ENCODE data around the gene TAS2R60. TPM values are rescaled to one million over a fixed set of nuclear protein-coding genes. Genes with fewer than 3 reads are reported as not detected.
"Not testable (repeated sequence)": the region's sequence is repeated elsewhere in the genome, so short reads cannot be mapped to it uniquely, and the experiment has no call there.

Gene TAS2R60
- total RNA-seq, 1 donor from 2014 or later = not detected

DNA sequence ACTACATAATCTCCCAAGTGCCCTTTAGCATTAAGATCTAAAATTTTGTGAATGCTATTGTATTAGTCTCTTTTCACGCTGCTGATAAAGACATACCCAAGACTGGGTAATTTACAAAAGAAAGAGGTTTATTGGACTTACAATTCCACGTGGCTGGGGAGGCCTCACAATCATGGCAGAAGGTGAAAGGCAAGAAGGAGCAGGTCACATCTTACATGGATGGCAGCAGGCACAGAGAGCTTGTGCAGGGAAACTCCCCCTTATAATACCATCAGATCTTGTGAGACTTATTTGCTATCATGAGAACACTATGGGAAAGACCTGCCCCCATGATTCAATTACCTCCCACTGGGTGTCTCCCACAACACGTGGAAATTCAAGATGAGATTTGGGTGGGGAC is 22.6 kb upstream of the TAS2R60 start:
- H3K36me3 ChIP-seq (ENCODE audit: control insufficient read depth in 3 of 3, insufficient read depth in 3 of 3, low read length in 3 of 3); H3K4me3 ChIP-seq (ENCODE audit: low read length in 3 of 3); H3K27ac ChIP-seq (ENCODE audit: low read depth, low read length); H3K9ac ChIP-seq (ENCODE audit: low read depth in 1 of 3, low read length in 3 of 3); H3K4me1 ChIP-seq (ENCODE audit: control insufficient read depth in 3 of 3, insufficient read depth in 3 of 3, low read length in 3 of 3); H3K27me3 ChIP-seq (ENCODE audit: control insufficient read depth in 3 of 3, insufficient read depth in 3 of 3, low read length in 3 of 3); H3K9me3 ChIP-seq (ENCODE audit: control insufficient read depth in 3 of 3, low read length in 3 of 3): not testable (repeated sequence)

DNA sequence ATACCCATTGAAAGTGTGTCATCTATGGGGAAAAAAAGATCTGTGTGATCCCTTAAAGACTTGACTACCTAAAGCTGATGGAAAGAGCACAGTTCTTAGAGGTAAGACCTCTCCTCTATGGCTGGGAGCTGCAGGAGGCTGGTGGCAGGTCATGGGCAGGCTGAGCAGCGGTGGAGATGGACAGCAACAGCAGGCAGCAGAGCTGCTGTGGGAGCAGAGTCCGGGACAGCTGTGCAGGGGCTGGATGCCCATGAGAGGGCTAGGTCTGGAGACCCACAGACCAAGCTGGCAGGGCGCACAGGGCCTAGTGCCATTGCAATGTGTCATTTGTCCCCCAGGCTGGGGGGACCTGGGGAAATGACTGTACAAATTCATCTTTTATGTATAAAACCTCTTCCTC is 21.2 kb upstream of the TAS2R60 start:
- Histone ChIP-seq H3K36me3 (ENCODE audit: control insufficient read depth in 3 of 3, insufficient read depth in 3 of 3, low read length in 3 of 3) (no peaks in the 10 kb centered on the region), H3K27ac (ENCODE audit: low read depth, low read length) (no peak overlapping the region), H3K4me1 (ENCODE audit: control insufficient read depth in 3 of 3, insufficient read depth in 3 of 3, low read length in 3 of 3) (no peaks in the 10 kb centered on the region), H3K4me3 (ENCODE audit: low read length in 3 of 3) (no peak overlapping the region), H3K27me3 (ENCODE audit: control insufficient read depth in 3 of 3, insufficient read depth in 3 of 3, low read length in 3 of 3) (no peaks in the 10 kb centered on the region), H3K9ac (ENCODE audit: low read depth in 1 of 3, low read length in 3 of 3) (no peak overlapping the region), H3K9me3 (ENCODE audit: control insufficient read depth in 3 of 3, low read length in 3 of 3) (no peaks in the 10 kb centered on the region)

DNA sequence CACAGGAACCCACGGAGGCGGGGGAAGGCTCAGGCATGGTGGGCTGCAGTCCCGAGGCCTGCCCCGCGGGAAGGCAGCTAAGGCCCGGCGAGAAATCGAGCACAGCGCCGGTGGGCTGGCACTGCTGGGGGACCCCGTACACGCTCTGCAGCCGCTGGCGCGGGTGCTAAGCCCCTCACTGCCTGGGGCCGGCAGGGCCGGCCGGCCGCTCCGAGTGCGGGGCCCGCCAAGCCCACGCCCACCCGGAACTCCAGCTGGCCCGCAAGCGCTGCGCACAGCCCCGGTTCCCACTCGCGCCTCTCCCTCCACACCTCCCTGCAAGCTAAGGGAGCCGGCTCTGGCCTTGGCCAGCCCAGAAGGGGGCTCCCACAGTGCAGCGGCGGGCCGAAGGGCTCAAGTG is 18.8 kb upstream of the TAS2R60 start:
- H3K27me3 ChIP-seq (ENCODE audit: control insufficient read depth in 3 of 3, insufficient read depth in 3 of 3, low read length in 3 of 3); H3K4me3 ChIP-seq (ENCODE audit: low read length in 3 of 3); H3K9me3 ChIP-seq (ENCODE audit: control insufficient read depth in 3 of 3, low read length in 3 of 3); H3K36me3 ChIP-seq (ENCODE audit: control insufficient read depth in 3 of 3, insufficient read depth in 3 of 3, low read length in 3 of 3); H3K27ac ChIP-seq (ENCODE audit: low read depth, low read length); H3K4me1 ChIP-seq (ENCODE audit: control insufficient read depth in 3 of 3, insufficient read depth in 3 of 3, low read length in 3 of 3); H3K9ac ChIP-seq (ENCODE audit: low read depth in 1 of 3, low read length in 3 of 3): not testable (repeated sequence)

DNA sequence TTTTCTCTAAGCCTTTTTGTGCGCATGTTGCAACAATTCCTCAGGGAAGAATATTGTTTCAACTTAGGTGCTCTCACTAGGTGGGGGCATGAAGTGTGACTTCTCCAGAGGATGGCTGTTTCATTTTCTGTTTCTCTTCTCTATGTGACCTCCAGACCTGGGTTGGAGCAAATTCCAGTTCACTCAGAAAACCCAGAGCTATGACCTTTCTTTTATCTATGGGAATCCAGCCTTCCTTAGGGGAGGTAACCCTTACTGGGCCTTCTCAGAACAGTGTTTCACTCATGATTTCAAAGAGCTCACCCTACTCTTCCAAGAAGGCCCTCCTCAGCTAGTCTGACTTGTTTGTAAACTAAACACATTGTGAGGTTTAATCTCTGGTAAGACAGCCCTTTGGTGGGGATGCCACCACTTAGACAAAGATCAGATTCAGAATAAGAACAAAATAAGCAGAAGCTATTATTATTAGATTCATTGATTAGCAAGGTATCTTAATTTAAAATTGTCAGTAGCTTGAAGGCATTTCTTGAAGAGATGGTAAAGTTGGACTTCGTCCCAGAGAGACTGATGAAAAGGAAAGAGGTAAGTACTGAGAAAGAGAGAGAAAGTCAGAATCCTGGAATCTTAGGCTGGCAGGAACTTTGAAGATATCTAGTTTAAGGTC is 16.6 kb upstream of the TAS2R60 start:
- H3K9me3 ChIP-seq (ENCODE audit: control insufficient read depth in 3 of 3, low read length in 3 of 3) = no peaks in the 10 kb centered on the region
- no peak overlapping the region for H3K9ac ChIP-seq (ENCODE audit: low read depth in 1 of 3, low read length in 3 of 3)
- H3K27me3 ChIP-seq (ENCODE audit: control insufficient read depth in 3 of 3, insufficient read depth in 3 of 3, low read length in 3 of 3) = no peaks in the 10 kb centered on the region
- H3K4me1 ChIP-seq (ENCODE audit: control insufficient read depth in 3 of 3, insufficient read depth in 3 of 3, low read length in 3 of 3) = no peaks in the 10 kb centered on the region
- H3K4me3 ChIP-seq (ENCODE audit: low read length in 3 of 3) = no peak overlapping the region
- H3K27ac ChIP-seq (ENCODE audit: low read depth, low read length) = no peak overlapping the region
- no peaks in the 10 kb centered on the region for H3K36me3 ChIP-seq (ENCODE audit: control insufficient read depth in 3 of 3, insufficient read depth in 3 of 3, low read length in 3 of 3)

DNA sequence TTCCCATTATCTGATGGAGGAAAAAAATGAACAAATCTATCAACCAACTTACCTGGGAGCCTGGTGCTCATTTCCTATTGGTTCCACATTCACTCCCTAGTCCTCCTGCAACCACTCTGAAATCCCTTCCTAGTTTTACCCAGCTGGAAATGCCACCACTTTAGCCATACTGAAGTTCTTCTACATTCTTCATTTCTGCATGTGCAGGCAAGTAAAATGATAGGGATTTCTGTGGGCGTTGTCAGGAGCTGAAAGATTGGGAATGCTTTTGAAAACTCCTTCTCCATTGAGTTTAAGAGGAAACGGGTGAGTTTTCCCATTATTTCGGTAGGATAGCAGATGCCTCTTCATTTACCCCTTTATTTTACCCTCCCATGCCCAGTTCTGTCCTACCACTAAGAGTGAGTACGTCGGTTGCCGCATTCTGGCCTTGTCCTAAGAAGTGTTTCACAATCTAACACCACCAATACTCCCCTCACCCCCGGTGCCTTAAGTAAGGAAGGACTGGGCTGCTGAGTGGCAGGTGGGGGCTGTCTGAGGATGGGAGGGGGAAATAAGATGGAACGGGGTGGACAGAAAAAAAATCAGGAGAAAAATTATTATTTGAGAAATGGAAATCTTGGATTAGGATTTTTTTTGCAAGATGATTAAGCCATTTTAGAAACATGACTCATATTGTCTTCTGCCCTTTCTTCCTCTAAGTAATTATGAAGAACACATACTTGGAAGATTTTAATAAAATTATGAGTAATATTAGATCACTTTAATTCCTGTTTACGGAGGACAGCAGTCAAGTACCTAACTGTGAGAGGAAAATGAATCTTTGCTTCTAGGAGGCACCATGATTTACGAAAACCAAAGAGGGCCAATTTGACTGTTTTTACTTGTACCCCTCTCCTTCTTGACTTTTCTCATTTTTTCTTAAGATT is 13.2 kb upstream of the TAS2R60 start:
- Histone ChIP-seq H3K9ac (ENCODE audit: low read depth in 1 of 3, low read length in 3 of 3) (no peak overlapping the region), H3K27ac (ENCODE audit: low read depth, low read length) (no peak overlapping the region), H3K27me3 (ENCODE audit: control insufficient read depth in 3 of 3, insufficient read depth in 3 of 3, low read length in 3 of 3) (no peaks in the 10 kb centered on the region), H3K36me3 (ENCODE audit: control insufficient read depth in 3 of 3, insufficient read depth in 3 of 3, low read length in 3 of 3) (no peaks in the 10 kb centered on the region), H3K4me3 (ENCODE audit: low read length in 3 of 3) (no peak overlapping the region), H3K4me1 (ENCODE audit: control insufficient read depth in 3 of 3, insufficient read depth in 3 of 3, low read length in 3 of 3) (no peaks in the 10 kb centered on the region), H3K9me3 (ENCODE audit: control insufficient read depth in 3 of 3, low read length in 3 of 3) (no peaks in the 10 kb centered on the region)

DNA sequence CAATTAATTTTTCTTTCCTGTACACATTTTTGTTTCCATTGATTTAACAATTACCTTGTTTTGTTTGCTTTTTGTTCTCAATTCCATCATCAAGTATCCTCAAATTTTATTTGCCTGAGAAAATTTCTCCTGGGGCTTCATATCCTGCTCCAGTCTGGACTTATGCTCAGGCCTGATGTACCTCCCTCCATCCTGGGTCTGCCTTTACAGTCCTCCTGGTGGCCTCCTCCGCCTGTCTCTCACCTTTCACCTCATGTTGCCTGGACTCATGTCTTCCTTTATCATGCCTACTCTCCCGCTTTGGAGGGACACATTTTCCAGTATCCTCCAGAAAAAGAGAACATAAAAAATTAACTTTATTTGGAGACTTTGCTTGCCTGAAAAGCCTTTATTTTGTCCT is 12.1 kb upstream of the TAS2R60 start:
- Histone ChIP-seq H3K9ac (ENCODE audit: low read depth in 1 of 3, low read length in 3 of 3) (no peak overlapping the region), H3K27ac (ENCODE audit: low read depth, low read length) (no peak overlapping the region), H3K4me1 (ENCODE audit: control insufficient read depth in 3 of 3, insufficient read depth in 3 of 3, low read length in 3 of 3) (no peaks in the 10 kb centered on the region), H3K36me3 (ENCODE audit: control insufficient read depth in 3 of 3, insufficient read depth in 3 of 3, low read length in 3 of 3) (no peaks in the 10 kb centered on the region), H3K4me3 (ENCODE audit: low read length in 3 of 3) (no peak overlapping the region), H3K9me3 (ENCODE audit: control insufficient read depth in 3 of 3, low read length in 3 of 3) (no peaks in the 10 kb centered on the region), H3K27me3 (ENCODE audit: control insufficient read depth in 3 of 3, insufficient read depth in 3 of 3, low read length in 3 of 3) (no peaks in the 10 kb centered on the region)

DNA sequence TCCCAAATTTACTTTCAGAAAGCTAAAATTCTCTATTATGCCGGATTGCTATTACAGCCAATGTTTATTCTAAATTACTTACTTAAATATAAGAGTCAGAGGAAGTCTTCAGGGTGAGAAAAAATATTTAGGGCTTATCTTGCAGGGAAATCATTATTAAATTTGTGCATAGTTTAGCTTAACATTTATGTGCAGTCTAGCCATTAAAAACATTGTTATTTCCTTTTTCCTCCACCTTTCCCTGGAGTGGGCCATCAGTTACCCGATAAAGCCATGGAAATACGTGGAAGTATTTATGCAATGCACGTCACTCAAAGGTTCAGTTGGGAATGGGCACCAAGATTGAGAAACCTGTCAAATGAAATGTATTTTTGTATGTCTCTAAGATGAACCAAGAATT is 9.5 kb upstream of the TAS2R60 start:
- Histone ChIP-seq H3K4me1 (ENCODE audit: control insufficient read depth in 3 of 3, insufficient read depth in 3 of 3, low read length in 3 of 3) (no peaks in the 10 kb centered on the region), H3K27me3 (ENCODE audit: control insufficient read depth in 3 of 3, insufficient read depth in 3 of 3, low read length in 3 of 3) (no peaks in the 10 kb centered on the region), H3K27ac (ENCODE audit: low read depth, low read length) (no peak overlapping the region), H3K36me3 (ENCODE audit: control insufficient read depth in 3 of 3, insufficient read depth in 3 of 3, low read length in 3 of 3) (no peaks in the 10 kb centered on the region), H3K9ac (ENCODE audit: low read depth in 1 of 3, low read length in 3 of 3) (no peak overlapping the region), H3K4me3 (ENCODE audit: low read length in 3 of 3) (no peak overlapping the region), H3K9me3 (ENCODE audit: control insufficient read depth in 3 of 3, low read length in 3 of 3) (no peaks in the 10 kb centered on the region)

DNA sequence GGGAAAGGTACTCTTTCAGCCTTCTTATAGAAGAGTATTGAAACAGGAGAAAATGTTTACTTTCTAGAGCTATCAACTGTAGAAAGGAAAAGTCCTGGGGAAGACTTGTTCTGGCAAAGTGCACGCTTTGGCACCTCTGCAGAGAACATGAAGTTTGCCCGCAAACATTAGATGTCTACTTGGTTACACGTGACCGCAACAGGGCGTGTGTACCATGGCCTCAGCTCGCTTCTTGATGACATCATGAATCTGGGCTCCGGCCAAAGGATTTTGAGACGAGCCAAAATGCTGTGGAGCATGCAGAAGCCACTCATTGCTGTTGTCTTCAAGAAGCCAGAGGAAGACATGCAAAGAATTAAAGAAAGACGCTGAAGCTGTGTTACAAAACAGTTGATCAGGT is 8.6 kb upstream of the TAS2R60 start:
- Histone ChIP-seq H3K4me3 (ENCODE audit: low read length in 3 of 3) (no peak overlapping the region), H3K27ac (ENCODE audit: low read depth, low read length) (no peak overlapping the region), H3K9ac (ENCODE audit: low read depth in 1 of 3, low read length in 3 of 3) (no peak overlapping the region), H3K9me3 (ENCODE audit: control insufficient read depth in 3 of 3, low read length in 3 of 3) (no peaks in the 10 kb centered on the region), H3K4me1 (ENCODE audit: control insufficient read depth in 3 of 3, insufficient read depth in 3 of 3, low read length in 3 of 3) (no peaks in the 10 kb centered on the region), H3K36me3 (ENCODE audit: control insufficient read depth in 3 of 3, insufficient read depth in 3 of 3, low read length in 3 of 3) (no peaks in the 10 kb centered on the region), H3K27me3 (ENCODE audit: control insufficient read depth in 3 of 3, insufficient read depth in 3 of 3, low read length in 3 of 3) (no peaks in the 10 kb centered on the region)

DNA sequence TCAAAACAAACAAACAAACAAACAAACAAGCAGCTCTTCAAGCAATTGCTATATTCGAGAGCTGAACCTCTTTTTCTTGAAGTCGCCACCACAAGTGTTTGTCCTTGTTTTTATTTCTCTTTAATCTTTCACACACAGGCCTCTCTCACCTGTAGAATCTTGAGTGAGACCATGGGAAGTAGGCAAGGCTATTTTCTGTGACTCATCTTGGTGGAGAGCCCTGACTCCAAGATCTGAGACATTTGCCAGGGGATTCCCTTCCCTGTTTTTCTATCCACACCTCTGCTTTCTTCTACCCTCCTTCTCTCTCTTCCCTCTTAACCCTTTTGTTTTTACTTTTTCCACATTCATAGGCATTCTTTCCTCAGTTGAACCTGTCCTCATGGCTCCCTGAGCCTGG is 8.0 kb upstream of the TAS2R60 start:
- Histone ChIP-seq H3K27me3 (ENCODE audit: control insufficient read depth in 3 of 3, insufficient read depth in 3 of 3, low read length in 3 of 3) (no peaks in the 10 kb centered on the region), H3K27ac (ENCODE audit: low read depth, low read length) (no peak overlapping the region), H3K9ac (ENCODE audit: low read depth in 1 of 3, low read length in 3 of 3) (no peak overlapping the region), H3K4me3 (ENCODE audit: low read length in 3 of 3) (no peak overlapping the region), H3K4me1 (ENCODE audit: control insufficient read depth in 3 of 3, insufficient read depth in 3 of 3, low read length in 3 of 3) (no peaks in the 10 kb centered on the region), H3K9me3 (ENCODE audit: control insufficient read depth in 3 of 3, low read length in 3 of 3) (no peaks in the 10 kb centered on the region), H3K36me3 (ENCODE audit: control insufficient read depth in 3 of 3, insufficient read depth in 3 of 3, low read length in 3 of 3) (no peaks in the 10 kb centered on the region)

DNA sequence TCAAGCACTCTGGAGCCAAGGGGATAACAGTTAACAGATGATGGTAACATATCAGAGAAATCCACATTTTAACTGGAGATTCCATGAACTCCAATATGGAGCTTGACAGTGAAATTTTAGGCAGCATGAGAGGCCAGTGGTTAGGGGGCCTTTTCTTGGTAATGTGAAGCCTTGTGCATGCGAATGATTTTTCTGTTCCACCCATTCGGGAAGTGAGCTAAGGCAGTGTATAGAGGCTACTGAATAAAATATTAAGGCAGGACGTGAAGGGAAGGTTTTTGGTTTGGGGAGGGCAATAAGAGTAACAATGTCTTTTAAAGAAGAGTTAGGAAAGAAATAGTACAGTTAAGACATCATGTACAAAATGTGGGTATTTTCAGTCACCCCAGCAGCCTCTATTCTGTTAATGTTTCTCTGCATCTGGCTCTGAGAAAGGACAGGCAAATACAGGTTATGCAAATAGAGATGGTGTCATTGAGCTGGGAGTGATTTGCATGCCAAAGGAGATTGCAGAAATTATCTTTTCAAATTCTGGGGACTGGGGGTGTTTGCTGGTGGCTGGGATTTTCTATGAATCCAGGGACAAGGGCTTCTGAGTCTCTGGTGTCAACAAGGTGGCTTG is 6.8 kb upstream of the TAS2R60 start:
- H3K27ac ChIP-seq (ENCODE audit: low read depth, low read length) = no peak overlapping the region
- H3K9ac ChIP-seq (ENCODE audit: low read depth in 1 of 3, low read length in 3 of 3) = no peak overlapping the region
- H3K36me3 ChIP-seq (ENCODE audit: control insufficient read depth in 3 of 3, insufficient read depth in 3 of 3, low read length in 3 of 3) = no peaks in the 10 kb centered on the region
- H3K4me1 ChIP-seq (ENCODE audit: control insufficient read depth in 3 of 3, insufficient read depth in 3 of 3, low read length in 3 of 3) = no peaks in the 10 kb centered on the region
- no peaks in the 10 kb centered on the region for H3K27me3 ChIP-seq (ENCODE audit: control insufficient read depth in 3 of 3, insufficient read depth in 3 of 3, low read length in 3 of 3)
- H3K9me3 ChIP-seq (ENCODE audit: control insufficient read depth in 3 of 3, low read length in 3 of 3) = no peaks in the 10 kb centered on the region
- no peak overlapping the region for H3K4me3 ChIP-seq (ENCODE audit: low read length in 3 of 3)

Data from skeletal muscle tissue (tissue), 4 donors.